GM19452 (cell line): Measurements from ENCODE around the gene KIAA1671.

ENCODE experiments used
- ATAC-seq: cut with Tn5 transposase; IDR thresholded peaks from one replicate; pipeline ENCODE4 v1.9.1; 2021; ENCODE audit not compliant: unreplicated experiment

Gene KIAA1671

GRCh38 chr22:25109878-25110595, 157.5 kb downstream of the KIAA1671 start:
- ATAC-seq = no peak

GRCh38 chr22:25110596-25110845, 158.0 kb downstream of the KIAA1671 start:
- ATAC-seq = no peak

DNA sequence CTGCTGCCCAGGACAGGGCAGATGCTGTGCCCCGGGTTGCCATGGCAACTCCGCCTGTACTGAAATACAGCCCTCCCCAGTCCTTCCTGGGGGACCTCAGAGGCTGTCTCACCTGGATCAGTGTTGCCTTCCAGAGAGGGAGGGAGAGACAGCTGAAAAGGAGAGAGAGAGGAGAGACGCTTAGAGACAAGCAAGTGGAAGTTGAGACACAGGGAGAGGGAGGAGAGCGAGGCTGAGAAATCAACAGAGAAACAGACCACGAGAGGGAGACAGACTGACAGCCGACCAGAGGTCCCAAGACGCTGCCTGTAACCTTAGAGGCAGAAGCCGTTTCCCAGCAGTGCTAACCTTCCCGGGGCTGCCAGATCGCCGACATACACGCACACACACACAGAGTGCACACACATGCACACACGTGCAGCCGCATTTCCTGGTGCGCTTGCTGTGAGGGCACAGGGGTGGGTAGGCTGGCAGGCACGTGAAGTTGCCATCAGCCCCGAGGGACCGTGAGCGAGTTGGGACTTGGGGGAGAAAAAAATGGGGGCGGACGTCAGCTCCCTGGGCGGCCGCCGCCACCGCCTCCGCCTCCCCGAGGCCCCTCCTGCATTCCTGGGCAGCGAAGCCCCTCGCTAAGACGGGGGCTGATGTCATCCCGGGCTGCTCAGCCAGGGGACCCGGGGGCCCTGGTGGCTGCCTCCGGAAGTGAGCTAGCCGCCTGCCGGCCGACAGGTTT, 158.5 kb downstream of the KIAA1671 start:
- no peak for ATAC-seq

GRCh38 chr22:25111579-25112517, 159.3 kb downstream of the KIAA1671 start:
- ATAC-seq = no peak

DNA sequence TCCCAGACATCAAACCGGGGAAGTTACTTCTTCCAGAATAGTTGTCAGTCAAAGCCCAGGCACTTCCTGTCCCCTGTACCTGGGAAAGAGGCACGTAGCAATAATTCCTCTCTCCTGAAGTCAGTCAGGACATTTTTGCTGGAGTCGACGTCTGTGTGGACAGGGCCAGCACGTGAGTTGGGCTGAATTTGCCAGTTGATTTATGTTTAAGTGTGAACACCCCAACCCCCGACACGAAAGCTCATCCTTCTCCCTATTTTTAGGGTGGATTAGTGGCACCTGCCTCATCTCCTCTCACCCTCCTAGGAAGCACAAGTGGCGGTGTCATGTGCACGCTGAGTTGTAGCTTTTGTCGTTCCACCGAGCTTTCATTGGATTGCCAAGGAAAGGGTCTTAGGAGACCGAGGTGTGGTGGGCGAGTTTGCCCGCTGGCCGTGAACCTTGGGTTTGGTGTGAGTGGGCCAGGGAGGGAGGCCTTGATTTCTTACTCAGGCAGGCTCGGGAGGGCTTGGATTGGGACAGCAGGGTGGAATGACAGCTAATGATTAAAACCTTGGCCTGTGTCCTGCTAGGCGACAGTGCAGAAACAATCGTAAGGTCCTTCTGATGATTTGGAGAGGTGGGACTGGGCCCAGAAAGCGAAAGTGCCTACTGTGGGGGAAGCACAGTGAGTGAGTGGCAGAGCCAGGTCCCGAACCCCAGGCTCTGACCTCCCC, 160.2 kb downstream of the KIAA1671 start:
- ATAC-seq = no peak

DNA sequence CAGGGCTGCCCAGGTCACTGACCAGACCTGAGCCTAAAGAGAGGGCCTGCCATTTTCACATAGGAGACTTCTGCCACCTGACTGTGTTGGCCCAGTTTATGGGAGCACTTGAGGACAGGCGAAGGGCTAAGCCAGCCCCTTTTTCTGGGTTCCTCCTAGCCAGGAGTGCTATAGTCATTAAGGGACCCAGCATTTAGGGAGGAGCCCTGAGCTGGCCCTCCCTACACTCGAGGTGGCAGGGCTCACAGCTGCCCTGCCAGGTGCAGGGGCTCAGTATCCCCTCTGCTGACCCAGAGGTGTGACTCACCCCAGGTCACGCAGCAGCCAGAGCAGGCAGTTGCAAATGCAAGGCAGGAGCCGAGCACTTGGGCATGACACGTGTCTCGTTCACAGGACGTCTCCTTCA, 160.8 kb downstream of the KIAA1671 start:
- ATAC-seq = no peak

DNA sequence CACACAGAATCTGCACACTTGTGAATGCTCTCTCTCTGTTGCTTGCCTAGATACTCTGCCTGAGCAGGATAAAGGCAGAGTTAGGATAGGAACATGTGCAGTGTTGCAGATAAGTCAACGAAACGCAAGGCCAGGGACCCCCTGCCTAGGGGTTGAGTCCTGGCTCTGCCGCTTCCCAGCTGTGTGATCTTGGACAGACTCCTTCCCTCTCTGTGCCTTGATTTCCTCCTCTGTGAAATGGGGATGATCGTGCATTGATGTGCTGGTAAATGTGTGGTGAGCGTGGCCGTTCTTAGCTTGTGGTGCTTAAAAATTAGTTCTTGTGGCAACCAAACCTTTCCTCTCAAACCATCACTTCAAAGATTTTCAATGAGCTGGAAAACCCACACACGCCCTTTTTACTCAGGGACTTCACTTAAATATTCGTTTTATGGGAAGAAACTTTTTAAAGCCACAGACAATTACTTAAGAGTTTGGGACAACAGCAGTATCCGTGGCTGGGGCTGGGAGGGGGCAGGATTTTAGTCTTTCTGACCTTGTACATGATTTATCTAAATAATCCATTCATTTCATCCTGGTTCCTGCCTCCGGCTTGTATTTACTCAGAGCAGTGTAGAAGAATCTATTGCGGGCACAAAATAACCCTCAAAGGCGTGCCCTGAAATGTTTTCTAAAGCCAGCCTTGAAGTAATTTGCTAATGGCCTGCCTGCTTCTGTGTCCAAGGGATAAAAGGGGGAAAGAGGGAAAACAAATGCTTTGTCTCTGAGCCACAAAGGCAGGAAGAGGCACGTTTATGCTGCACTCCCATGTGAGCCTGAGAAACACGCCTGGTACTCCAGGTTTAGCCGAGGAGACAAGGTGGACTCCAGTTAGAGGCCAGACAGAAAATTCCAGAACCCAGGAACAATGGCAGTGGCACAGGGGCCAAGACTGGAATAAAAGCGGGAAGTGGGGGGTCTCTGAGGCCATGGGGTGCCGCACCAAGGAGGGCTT, 162.2 kb downstream of the KIAA1671 start:
- ATAC-seq = no peak

DNA sequence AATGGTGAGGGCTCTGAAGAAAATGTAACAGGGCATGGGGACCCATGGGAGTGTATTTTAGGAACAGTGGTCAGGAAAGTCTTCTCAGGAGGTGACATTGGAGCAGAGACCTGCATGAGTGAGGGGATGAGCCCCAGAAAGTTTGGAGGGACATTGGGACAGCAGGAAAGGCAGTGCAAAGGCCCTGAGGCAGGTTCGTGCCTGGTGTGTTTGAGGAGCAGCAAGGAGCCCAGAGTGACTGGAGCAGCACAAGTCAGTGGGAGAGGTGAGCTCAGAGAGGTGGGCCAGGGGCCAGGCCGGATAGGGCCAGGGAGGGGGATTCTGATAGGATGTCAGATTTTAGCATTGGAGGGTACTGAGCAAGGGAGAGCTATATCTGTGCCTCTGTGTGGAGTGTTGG, 167.1 kb downstream of the KIAA1671 start:
- no peak for ATAC-seq

- no peak for ATAC-seq
Measured at GRCh38 chr22:25120093-25120561, 167.6 kb downstream of the KIAA1671 start.

- ATAC-seq = no peak
Measured at GRCh38 chr22:25120761-25121212, 168.3 kb downstream of the KIAA1671 start.

DNA sequence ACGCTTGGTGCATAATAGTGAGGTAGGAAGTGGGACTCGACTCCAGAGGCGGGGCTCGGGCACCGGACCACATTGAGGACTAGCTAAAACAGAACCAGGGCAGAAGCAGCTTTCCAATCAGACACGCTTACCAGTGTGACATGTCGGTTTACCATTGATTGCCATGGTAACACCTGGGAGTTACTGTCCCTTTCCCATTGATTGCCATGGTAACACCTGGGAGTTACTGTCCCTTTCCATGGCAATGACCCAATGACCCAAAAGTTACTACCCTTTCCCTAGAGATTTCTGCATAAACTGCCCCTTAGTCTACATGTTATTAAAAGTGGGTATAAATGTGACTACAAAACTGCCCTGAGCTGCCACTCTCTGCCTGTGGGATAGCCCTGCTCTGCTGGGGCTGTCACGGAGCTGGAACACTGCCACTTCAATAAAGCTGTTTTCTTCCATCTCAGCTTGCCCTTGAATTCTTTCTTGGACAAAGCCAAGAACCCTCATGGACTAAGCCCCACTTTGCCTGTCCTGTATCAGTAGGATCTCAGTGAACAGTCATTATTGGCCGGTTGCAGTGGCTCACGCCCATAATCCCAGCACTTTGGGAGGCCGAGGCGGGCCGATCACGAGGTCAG, 169.7 kb downstream of the KIAA1671 start:
- ATAC-seq = no peak

DNA sequence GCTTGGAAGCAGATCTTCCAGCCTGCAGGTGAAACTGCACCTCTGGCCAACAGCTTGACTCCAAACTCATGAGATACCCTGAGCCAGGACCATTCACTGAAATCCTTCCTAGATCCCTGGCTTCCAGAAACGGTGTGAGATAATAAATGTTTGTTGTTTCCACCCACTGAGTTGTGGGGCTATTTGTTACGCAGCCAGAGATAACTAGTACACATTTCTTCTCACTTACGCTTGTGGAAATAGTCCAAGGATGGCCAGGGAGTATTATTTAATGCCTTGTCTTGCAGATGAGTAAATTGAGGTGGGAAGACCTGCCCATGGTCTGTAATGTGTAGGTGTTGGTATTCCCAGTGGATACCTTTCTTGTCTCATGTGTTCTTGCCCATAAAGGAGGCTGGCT, 171.2 kb downstream of the KIAA1671 start:
- ATAC-seq = no peak

DNA sequence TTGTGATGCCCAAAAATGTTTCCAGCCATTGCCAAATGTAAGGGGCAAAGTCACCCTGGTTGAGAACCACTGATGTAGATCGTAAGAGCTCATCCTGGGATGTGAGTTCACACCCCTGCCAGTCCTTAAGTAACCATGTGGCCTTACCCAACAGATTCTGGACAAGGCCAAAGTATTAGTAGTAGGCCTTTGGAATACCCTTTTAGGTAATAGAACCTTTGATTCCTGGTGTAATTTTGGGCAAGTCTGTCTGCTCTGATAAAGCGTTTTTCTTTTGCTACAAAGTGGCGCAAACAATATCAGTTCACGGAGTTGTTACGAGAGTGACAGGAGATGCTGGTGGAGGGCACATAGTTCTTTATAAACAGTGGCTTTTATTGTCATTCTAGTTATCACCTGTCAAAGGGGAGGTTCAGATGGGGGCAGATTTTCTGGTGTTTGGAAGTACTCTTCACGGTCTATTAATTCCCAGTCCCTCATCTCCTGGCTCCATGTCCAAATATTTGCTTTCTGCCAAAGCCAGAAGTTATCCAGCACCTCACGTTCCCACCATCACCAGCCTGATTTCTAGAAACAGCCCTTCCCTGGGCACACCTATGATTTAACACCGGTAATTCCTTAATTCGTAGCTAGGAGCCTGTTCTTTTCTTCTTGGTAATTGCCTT, 173.3 kb downstream of the KIAA1671 start:
- ATAC-seq = no peak

GRCh38 chr22:25126510-25126909, 174.0 kb downstream of the KIAA1671 start:
- no peak for ATAC-seq

GRCh38 chr22:25127318-25127717, 174.8 kb downstream of the KIAA1671 start:
- no peak for ATAC-seq

DNA sequence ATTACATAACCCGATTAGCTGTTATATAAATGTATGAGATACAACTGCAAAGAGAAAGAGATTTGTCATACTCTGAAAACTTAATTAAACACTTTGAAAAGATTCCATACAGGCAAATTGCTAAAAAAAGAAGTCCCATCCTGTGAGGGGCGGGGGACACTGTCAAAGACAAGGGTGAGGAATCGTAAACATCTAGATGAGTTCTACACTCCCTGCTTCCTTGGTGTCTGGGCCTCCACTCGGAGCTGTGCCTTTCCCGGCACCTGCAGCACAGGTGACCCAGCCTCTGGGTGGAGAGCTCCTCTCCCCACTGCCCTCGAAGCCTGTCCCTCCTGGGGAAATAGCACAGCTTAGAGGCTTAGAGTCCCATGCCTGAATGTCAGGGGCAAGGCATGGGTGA, 177.9 kb downstream of the KIAA1671 start:
- no peak for ATAC-seq

GRCh38 chr22:25131198-25131887, 178.8 kb downstream of the KIAA1671 start:
- ATAC-seq = no peak

DNA sequence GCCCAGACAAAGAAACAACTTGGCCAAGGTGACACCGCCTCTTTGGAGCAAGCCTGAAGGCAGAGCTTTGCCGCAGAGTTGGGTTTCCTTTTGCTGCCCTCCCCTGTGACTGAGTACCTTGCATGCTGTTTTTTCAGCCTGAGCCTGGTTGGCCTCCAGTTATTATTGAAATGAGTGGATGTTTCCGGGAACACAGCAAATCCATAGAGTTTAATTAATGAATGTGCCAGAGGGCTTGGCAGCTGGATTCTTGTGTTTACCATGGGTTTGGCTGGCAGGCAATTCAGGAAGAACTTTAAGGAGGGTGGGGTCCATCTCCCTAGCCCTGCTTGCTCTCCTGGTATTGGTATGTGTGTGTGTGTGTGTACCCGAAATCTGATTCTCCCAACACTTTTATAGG, 181.5 kb downstream of the KIAA1671 start:
- ATAC-seq = no peak
